ENCODE data around the gene LRRK2. TPM values are rescaled to one million over a fixed set of nuclear protein-coding genes. Genes with fewer than 3 reads are reported as not detected.

The LRRK2 gene
- total RNA-seq, 2 donors from 2014 or later = 1.2 to 1.9 TPM

- no peaks in the 10 kb centered on the region for H3K27me3 ChIP-seq (ENCODE audit: control insufficient read depth, insufficient read depth, low read length, poor library complexity, severe bottlenecking)
- no peak overlapping the region for H3K9ac ChIP-seq (ENCODE audit: extremely low read depth, low read length, poor library complexity, severe bottlenecking)
- no peaks in the 10 kb centered on the region for H3K4me1 Mint-ChIP-seq
- H3K4me3 ChIP-seq (ENCODE audit: low read length) = no peak overlapping the region
- H3K36me3 ChIP-seq (ENCODE audit: control insufficient read depth, insufficient read depth, low read length) = no peaks in the 10 kb centered on the region
- no peak overlapping the region for H3K4me3 Mint-ChIP-seq
- 100% methylated on average over 1 of the region's 1 CpG; no CpG with 5 or more reads in 1 of the 2 experiments for WGBS, 2 experiments (ENCODE audit: insufficient coverage in 1 of 2, insufficient read length in 1 of 2)
- H3K4me1 ChIP-seq (ENCODE audit: control insufficient read depth, insufficient read depth, low read length) = no peaks in the 10 kb centered on the region
- TF ChIP-seq CTCF (conservative IDR thresholded peaks at IDR 0.05) = no peak
- no peaks in the 10 kb centered on the region for H3K27me3 Mint-ChIP-seq (ENCODE audit: insufficient read depth)
- H3K9me3 Mint-ChIP-seq = peaks cover 2% of the 10 kb centered on the region
- H3K27ac Mint-ChIP-seq = no peak overlapping the region
- no peak overlapping the region for H3K27ac ChIP-seq (ENCODE audit: low read depth, low read length)
- no peaks in the 10 kb centered on the region for H3K36me3 Mint-ChIP-seq (ENCODE audit: low read depth)
- no peaks in the 10 kb centered on the region for H3K9me3 ChIP-seq (ENCODE audit: control insufficient read depth, low read length)
- no peak for DNase-seq
These were observed 37.9 kb downstream of the LRRK2 start for GRCh38 chr12:40262657-40263056.

- TF ChIP-seq CTCF (conservative IDR thresholded peaks at IDR 0.05) = no peak
- H3K4me3 ChIP-seq (ENCODE audit: low read length) = no peak overlapping the region
- H3K4me1 Mint-ChIP-seq = no peaks in the 10 kb centered on the region
- no peak for DNase-seq
- H3K9me3 ChIP-seq (ENCODE audit: control insufficient read depth, low read length) = no peaks in the 10 kb centered on the region
- H3K9me3 Mint-ChIP-seq = peaks cover 2% of the 10 kb centered on the region
- H3K27ac Mint-ChIP-seq = no peak overlapping the region
- no peaks in the 10 kb centered on the region for H3K36me3 Mint-ChIP-seq (ENCODE audit: low read depth)
- 79 to 100% methylated on average over 1 to 4 of the region's 4 CpGs for WGBS, 2 experiments (ENCODE audit: insufficient coverage in 1 of 2, insufficient read length in 1 of 2)
- no peaks in the 10 kb centered on the region for H3K36me3 ChIP-seq (ENCODE audit: control insufficient read depth, insufficient read depth, low read length)
- H3K9ac ChIP-seq (ENCODE audit: extremely low read depth, low read length, poor library complexity, severe bottlenecking) = no peak overlapping the region
- H3K4me3 Mint-ChIP-seq = no peak overlapping the region
- no peak overlapping the region for H3K27ac ChIP-seq (ENCODE audit: low read depth, low read length)
- H3K27me3 Mint-ChIP-seq (ENCODE audit: insufficient read depth) = no peaks in the 10 kb centered on the region
- H3K4me1 ChIP-seq (ENCODE audit: control insufficient read depth, insufficient read depth, low read length) = no peaks in the 10 kb centered on the region
- H3K27me3 ChIP-seq (ENCODE audit: control insufficient read depth, insufficient read depth, low read length, poor library complexity, severe bottlenecking) = no peaks in the 10 kb centered on the region
These were observed 39.0 kb downstream of the LRRK2 start for GRCh38 chr12:40263616-40264409.

GRCh38 chr12:40271981-40272664 lies 47.3 kb downstream of the LRRK2 start:
- no peaks in the 10 kb centered on the region for H3K36me3 ChIP-seq (ENCODE audit: control insufficient read depth, insufficient read depth, low read length)
- Mint-ChIP-seq H3K27me3 (ENCODE audit: insufficient read depth) (no peaks in the 10 kb centered on the region), H3K27ac (no peak overlapping the region), H3K36me3 (ENCODE audit: low read depth) (no peaks in the 10 kb centered on the region), H3K9me3 (no peaks in the 10 kb centered on the region), H3K4me3 (no peak overlapping the region), H3K4me1 (no peaks in the 10 kb centered on the region)
- H3K27me3 ChIP-seq (ENCODE audit: control insufficient read depth, insufficient read depth, low read length, poor library complexity, severe bottlenecking) = no peaks in the 10 kb centered on the region
- H3K27ac ChIP-seq (ENCODE audit: low read depth, low read length) = no peak overlapping the region
- DNase-seq = no peak
- H3K9me3 ChIP-seq (ENCODE audit: control insufficient read depth, low read length) = no peaks in the 10 kb centered on the region
- no peak overlapping the region for H3K9ac ChIP-seq (ENCODE audit: extremely low read depth, low read length, poor library complexity, severe bottlenecking)
- WGBS, 2 experiments (ENCODE audit: insufficient coverage in 1 of 2, insufficient read length in 1 of 2) = 88 to 97% methylated on average over 5 to 6 of the region's 6 CpGs
- no peak for TF ChIP-seq CTCF (conservative IDR thresholded peaks at IDR 0.05)
- no peak overlapping the region for H3K4me3 ChIP-seq (ENCODE audit: low read length)
- H3K4me1 ChIP-seq (ENCODE audit: control insufficient read depth, insufficient read depth, low read length) = no peaks in the 10 kb centered on the region

Data from endodermal cell (in vitro differentiated cells).